HepG2 (cell line): ENCODE data around the gene SLC4A2. TPM values are rescaled to one million over a fixed set of nuclear protein-coding genes. Genes with fewer than 3 reads are reported as not detected.
A peak's percentile ranks its signal among the peaks of the same experiment; 100 is the strongest.

Experiments used
- ATAC-seq: fragments of 200-7000 bp; cut with Tn5 transposase; 3 replicates; pipeline ENCODE4 v1.9.1; 2020; ENCODE audit warnings: mild to moderate bottlenecking, moderate library complexity
- BruUV-seq: library from RNA; stranded (reverse); fragments of 400-500 nt; replicated peaks from 2 replicates; lab custom pipeline; 2021; lab: Mats Ljungman, UMichigan
- CTCF ChIA-PET: fragments of 300-600 bp; formaldehyde crosslinking; extraction: SDS; loops from one replicate; lab custom pipeline; 2021; ENCODE audit warnings: low total read pairs, inconsistent platforms, low intra/inter-chr PET ratio; lab: Yijun Ruan, JAX
- POLR2A ChIA-PET: fragments of 350-600 bp; sonication (Branson Sonifier 250); formaldehyde crosslinking; loops from one replicate; lab custom pipeline; 2020; ENCODE audit warnings: antibody characterized with exemption, inconsistent platforms; lab: Yijun Ruan, JAX
- DNase-seq: peaks from one replicate; pipeline ENCODE4 v3.0.0-alpha.2; 2015; ENCODE audit warnings: low spot score
- FAIRE-seq: peaks from 3 replicates; lab custom pipeline; 2011; peaks lifted over from hg19 to GRCh38; lab: Jason Lieb, UNC
- H2AFZ ChIP-seq: one replicate; pipeline ENCODE4 v1.6.1; 2011; ENCODE audit warnings: low read length, inconsistent platforms
- H3K27ac ChIP-seq: fragments of 300-600 bp; 3 replicates; pipeline ENCODE4 v1.8.0; 2011; ENCODE audit warnings: mixed run types, mild to moderate bottlenecking, mixed read lengths, low read length, inconsistent platforms; ENCODE audit not compliant: insufficient read depth; ENCODE audit errors: extremely low read length
- H3K27me3 ChIP-seq, 2 experiments: fragments of 200-600 bp in 1 of 2; 2 replicates in 1 of 2; 3 replicates in 1 of 2; pipeline versions ENCODE4 v1.6.0 to v1.8.0; 2011; ENCODE audit warnings: low read length in 2 of 2, mild to moderate bottlenecking in 2 of 2, moderate library complexity in 2 of 2, inconsistent platforms in 1 of 2; ENCODE audit not compliant: insufficient read depth in 2 of 2, control insufficient read depth in 1 of 2
- H3K36me3 ChIP-seq, 2 experiments: fragments of 200-600 bp in 1 of 2; replicated peaks in 1 of 2; 2 replicates in 1 of 2; 3 replicates in 1 of 2; pipeline versions ENCODE4 v1.5.1 to v1.8.0; 2011; ENCODE audit warnings: low read length in 2 of 2, inconsistent platforms in 1 of 2; ENCODE audit not compliant: insufficient read depth in 2 of 2, control insufficient read depth in 1 of 2
- H3K4me1 ChIP-seq: 2 replicates; pipeline ENCODE4 v1.5.1; 2012; ENCODE audit warnings: low read length, inconsistent platforms; ENCODE audit not compliant: insufficient read depth
- H3K4me2 ChIP-seq: 2 replicates; pipeline ENCODE4 v1.6.0; 2011; ENCODE audit warnings: low read depth, low read length, inconsistent platforms
- H3K4me3 ChIP-seq, 3 experiments: fragments of 200-600 bp in 1 of 3; sonication (generic), shearing (Covaris generic) in 1 of 3; replicated peaks in 1 of 3; 2 replicates each; pipeline ENCODE4 v1.5.1; 2011 to 2016; ENCODE audit warnings: low read length in 3 of 3, inconsistent platforms in 2 of 3, low read depth in 2 of 3, mild to moderate bottlenecking in 2 of 3, control low read depth in 1 of 3, mixed read lengths in 1 of 3; ENCODE audit not compliant: insufficient read depth in 1 of 3
- H3K79me2 ChIP-seq: one replicate; pipeline ENCODE4 v1.6.1; 2011; ENCODE audit warnings: low read length, inconsistent platforms; ENCODE audit not compliant: insufficient read depth
- H3K9ac ChIP-seq: 2 replicates; pipeline ENCODE4 v1.6.0; 2011; ENCODE audit warnings: mild to moderate bottlenecking, low read depth, low read length, inconsistent platforms; ENCODE audit not compliant: insufficient read depth
- H3K9me3 ChIP-seq: 2 replicates; pipeline ENCODE4 v1.5.1; 2012; ENCODE audit warnings: mild to moderate bottlenecking, low read length
- H4K20me1 ChIP-seq: 2 replicates; pipeline ENCODE4 v1.6.0; 2011; ENCODE audit warnings: inconsistent platforms, mild to moderate bottlenecking, low read length, moderate library complexity; ENCODE audit not compliant: insufficient read depth
- BRD4 ChIP-seq: sonication (generic); formaldehyde crosslinking; IDR thresholded peaks from 2 replicates; pipeline ENCODE4 v1.4.0; 2020; ENCODE audit warnings: missing genetic modification reagents
- HES4 ChIP-seq: sonication (generic); formaldehyde crosslinking; IDR thresholded peaks from 2 replicates; pipeline ENCODE4 v1.9.0; 2021; ENCODE audit warnings: mild to moderate bottlenecking, missing genetic modification reagents, borderline replicate concordance
- MAFK ChIP-seq, 2 experiments: IDR thresholded peaks in 1 of 2; conservative IDR thresholded peaks in 1 of 2; 2 replicates each; pipeline ENCODE4 v1.6.1; 2011; ENCODE audit warnings: improper control_type of control experiment in 2 of 2, low read length in 2 of 2
- NFATC3 ChIP-seq: sonication (generic); formaldehyde crosslinking; IDR thresholded peaks from 2 replicates; pipeline ENCODE4 v1.5.1; 2020; ENCODE audit warnings: mild to moderate bottlenecking, missing genetic modification reagents
- TBX3 ChIP-seq: fragments of 450-650 bp; IDR thresholded peaks from 2 replicates; pipeline ENCODE4 v1.6.1; 2017; ENCODE audit warnings: antibody characterized with exemption, mild to moderate bottlenecking, inconsistent platforms, borderline replicate concordance
- ZBTB37 ChIP-seq: sonication (generic); formaldehyde crosslinking; IDR thresholded peaks from 2 replicates; pipeline ENCODE4 v1.4.0; 2020; ENCODE audit warnings: mild to moderate bottlenecking, missing genetic modification reagents
- ZFP90 ChIP-seq: sonication (generic); formaldehyde crosslinking; IDR thresholded peaks from 2 replicates; pipeline ENCODE4 v1.8.0; 2022; ENCODE audit warnings: missing genetic modification reagents, mild to moderate bottlenecking, inconsistent platforms, borderline replicate concordance
- ZNF460 ChIP-seq: sonication (generic); formaldehyde crosslinking; IDR thresholded peaks from 2 replicates; pipeline ENCODE4 v1.5.1; 2020; ENCODE audit warnings: missing genetic modification reagents, mild to moderate bottlenecking, borderline replicate concordance
- ZNF567 ChIP-seq: sonication (generic); formaldehyde crosslinking; IDR thresholded peaks from 2 replicates; pipeline ENCODE4 v1.8.1; 2023; ENCODE audit warnings: mild to moderate bottlenecking, missing genetic modification reagents, borderline replicate concordance
- ZNF629 ChIP-seq: sonication (generic); formaldehyde crosslinking; conservative IDR thresholded peaks from 2 replicates; pipeline ENCODE4 v1.5.0; 2020; ENCODE audit warnings: missing genetic modification reagents
- ZNF660 ChIP-seq: sonication (generic); formaldehyde crosslinking; IDR thresholded peaks from 2 replicates; pipeline ENCODE4 v1.5.1; 2020; ENCODE audit warnings: mild to moderate bottlenecking, low read depth, missing genetic modification reagents, borderline replicate concordance
- ZNF841 ChIP-seq: sonication (generic); formaldehyde crosslinking; IDR thresholded peaks from 2 replicates; pipeline ENCODE4 v1.8.1; 2023; ENCODE audit warnings: missing genetic modification reagents, borderline replicate concordance
- WGBS: methylation state at CpG from one replicate; pipeline ENCODE4 v1.1.6; 2017; ENCODE audit warnings: low lambda C conversion rate; 5-methylcytosine and 5-hydroxymethylcytosine counted together
- in situ Hi-C: cut with HindIII; loops from 2 replicates; pipeline ENCODE4 v1.10.0; 2017; ENCODE audit warnings: low pct_unique_long_range_greater_than_20kb; ENCODE audit not compliant: extremely low pct_ligation_motif_present
- intact Hi-C: fragments of 100-400 bp; cut with micrococcal nuclease; formaldehyde crosslinking; loops from one replicate; pipeline ENCODE4 v1.10.0; 2022; ENCODE audit not compliant: unreplicated experiment
- polyA plus RNA-seq, 8 experiments: library from polyadenylated mRNA; depleted of rRNA in 3 of 8; stranded (reverse) in 7 of 8; unstranded in 1 of 8; fragments of >200 nt; fragmentation: Illumina TruSeq in 4 of 8; extraction: Trizol in 4 of 8; gene quantifications; 2 replicates each; pipeline versions ENCODE4 v1.2.1 to v1.2.3, GENCODE V29; 2011 to 2016; ENCODE audit warnings: low read depth in 4 of 8, missing spikeins in 1 of 8, mixed read lengths in 1 of 8; ENCODE audit not compliant: insufficient read depth in 1 of 8
- total RNA-seq, 5 experiments: library from RNA; depleted of rRNA; stranded (reverse); fragments of >200 nt; fragmentation: Illumina TruSeq; extraction: Trizol; gene quantifications; 2 replicates each; pipeline ENCODE4 v1.2.3, GENCODE V29; 2016; ENCODE audit warnings: low read depth in 1 of 5
- TF ChIP-seq, protein P1 (sequence below): sonication (generic); formaldehyde crosslinking; IDR thresholded peaks from 2 replicates; pipeline ENCODE4 v1.5.1; 2020; ENCODE audit warnings: missing genetic modification reagents, mild to moderate bottlenecking, borderline replicate concordance

The SLC4A2 gene
- total and polyA plus RNA-seq, 2 of the 13 experiments (the other 11 are each of a cell fraction or from before 2014, with no cell fraction given), result 51.9 to 73.4 TPM

GRCh38 chr7:151102991-151103390 lies 43.6 kb downstream of the SLC4A2 start:
- no peak overlapping the region for H2AFZ ChIP-seq
- peaks cover 56% of the 10 kb centered on the region for H3K79me2 ChIP-seq
- DNase-seq (no peak), FAIRE-seq (no peak)
- H3K4me1 ChIP-seq, result peaks cover 1% of the 10 kb centered on the region; the same call in 1 of the 2 replicates
- H3K9me3 ChIP-seq, result no peaks in the 10 kb centered on the region
- no peak overlapping the region for H3K27ac ChIP-seq
- no TSS peak for BruUV-seq
- no peak overlapping the region for H3K9ac ChIP-seq
- H4K20me1 ChIP-seq, result peaks cover 29% of the 10 kb centered on the region
- CTCF ChIA-PET, result no interaction called here
- TF ChIP-seq ZNF460 (CRISPR knock-in tag) (no peak), ZNF629 (peak; percentile 72), NFATC3 (CRISPR knock-in tag) (no peak)
- TF ChIP-seq, all 625 proteins: peak for 1
- no peak overlapping the region for H3K4me3 ChIP-seq
- WGBS, result 97% methylated on average over 3 of the region's 3 CpGs
- ATAC-seq, result no peak
- no peaks in the 10 kb centered on the region for H3K27me3 ChIP-seq
- H3K36me3 ChIP-seq, result peaks cover 7 to 21% of the 10 kb centered on the region in 2 experiments; a peak in 3 of 5 replicates
- intact Hi-C loops, result loop anchor here (1.0 kb wide), 1 partner anchor 25 kb away; no protein-coding TSS in a partner anchor
- POLR2A ChIA-PET, result no interaction called here
- in situ Hi-C loops, result no loop called here
- H3K4me2 ChIP-seq, result no peak overlapping the region

GRCh38 chr7:151103973-151104372 lies 44.6 kb downstream of the SLC4A2 start:
- WGBS, result over 99% methylated on average over 10 of the region's 12 CpGs
- H3K27ac ChIP-seq, result no peak overlapping the region
- TF ChIP-seq HES4 (CRISPR knock-in tag), result no peak
- TF ChIP-seq BRD4 (CRISPR knock-in tag), result no peak
- no peak for TF ChIP-seq TBX3
- TF ChIP-seq, protein P1, sequence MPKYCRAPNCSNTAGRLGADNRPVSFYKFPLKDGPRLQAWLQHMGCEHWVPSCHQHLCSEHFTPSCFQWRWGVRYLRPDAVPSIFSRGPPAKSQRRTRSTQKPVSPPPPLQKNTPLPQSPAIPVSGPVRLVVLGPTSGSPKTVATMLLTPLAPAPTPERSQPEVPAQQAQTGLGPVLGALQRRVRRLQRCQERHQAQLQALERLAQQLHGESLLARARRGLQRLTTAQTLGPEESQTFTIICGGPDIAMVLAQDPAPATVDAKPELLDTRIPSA (CRISPR knock-in tag), result no peak
- no peak for TF ChIP-seq ZNF660 (CRISPR knock-in tag)
- no peak for TF ChIP-seq ZFP90 (CRISPR knock-in tag)
- no peak for TF ChIP-seq MAFK (conservative IDR thresholded peaks at IDR 0.05 in 1 of 2, IDR thresholded peaks at IDR 0.05 in 1 of 2; ENCODE audit: low read length in 2 of 2)
- TF ChIP-seq ZNF841, result no peak
- no peak for TF ChIP-seq ZNF567
- TF ChIP-seq ZBTB37 (CRISPR knock-in tag), result no peak
- H4K20me1 ChIP-seq, result peaks cover 31% of the 10 kb centered on the region
- FAIRE-seq (no peak), DNase-seq (no peak), ATAC-seq (no peak)
- H3K27me3 ChIP-seq, result no peaks in the 10 kb centered on the region
- H3K4me3 ChIP-seq, result no peak overlapping the region
- BruUV-seq, result no TSS peak
- in situ Hi-C loops, result no loop called here
- peaks cover 53% of the 10 kb centered on the region for H3K79me2 ChIP-seq
- ChIA-PET POLR2A (no interaction called here), CTCF (no interaction called here)
- H3K9me3 ChIP-seq, result no peaks in the 10 kb centered on the region
- H3K9ac ChIP-seq, result no peak overlapping the region
- intact Hi-C loops, result loop anchor here (1.0 kb wide), 1 partner anchor 24 kb away; no protein-coding TSS in a partner anchor
- H3K36me3 ChIP-seq, result peaks cover 7 to 21% of the 10 kb centered on the region in 2 experiments; a peak in 3 of 5 replicates
- H3K4me1 ChIP-seq, result peaks cover 11% of the 10 kb centered on the region
- H2AFZ ChIP-seq, result no peak overlapping the region
- H3K4me2 ChIP-seq, result no peak overlapping the region
